ENCODE results near the gene CFI. TPM values are rescaled to one million over a fixed set of nuclear protein-coding genes. Genes with fewer than 3 reads are reported as not detected.

The CFI gene
- total RNA-seq, 2 donors from 2014 or later = 4.9 to 28.0 TPM

- no peaks in the 10 kb centered on the region for H3K9me3 ChIP-seq
- WGBS = 94% methylated on average over 7 of the region's 7 CpGs
- no peaks in the 10 kb centered on the region for H3K27me3 ChIP-seq (replicated peaks; ENCODE audit: insufficient read depth)
- no peaks in the 10 kb centered on the region for H3K4me1 ChIP-seq (replicated peaks)
- DNase-seq (ENCODE audit: low spot score) = no peak
- TF ChIP-seq POLR2A (IDR thresholded peaks at IDR 0.05) = no peak
- no peak for TF ChIP-seq CTCF (IDR thresholded peaks at IDR 0.05)
- TF ChIP-seq POLR2AphosphoS5 (IDR thresholded peaks at IDR 0.05) = no peak
- intact Hi-C loops (cut with DNase I) = no loop called here
- no peak overlapping the region for H3K27ac ChIP-seq
- H3K36me3 ChIP-seq = no peaks in the 10 kb centered on the region
- no peak overlapping the region for H3K4me3 ChIP-seq
Measured at GRCh38 chr4:109721033-109721432, 80.8 kb downstream of the CFI start.

GRCh38 chr4:109719604-109720003, 82.2 kb downstream of the CFI start:
- no peaks in the 10 kb centered on the region for H3K27me3 ChIP-seq (replicated peaks; ENCODE audit: insufficient read depth)
- intact Hi-C loops (cut with DNase I) = no loop called here
- 96% methylated on average over 4 of the region's 4 CpGs for WGBS
- TF ChIP-seq POLR2A (IDR thresholded peaks at IDR 0.05) (no peak), POLR2AphosphoS5 (IDR thresholded peaks at IDR 0.05) (no peak), CTCF (IDR thresholded peaks at IDR 0.05) (no peak)
- H3K4me3 ChIP-seq = no peak overlapping the region
- no peak for DNase-seq (ENCODE audit: low spot score)
- no peaks in the 10 kb centered on the region for H3K4me1 ChIP-seq (replicated peaks)
- no peak overlapping the region for H3K27ac ChIP-seq
- no peaks in the 10 kb centered on the region for H3K36me3 ChIP-seq
- no peaks in the 10 kb centered on the region for H3K9me3 ChIP-seq

- Histone ChIP-seq H3K27ac (no peak overlapping the region), H3K9me3 (no peaks in the 10 kb centered on the region), H3K36me3 (no peaks in the 10 kb centered on the region), H3K4me1 (replicated peaks) (no peaks in the 10 kb centered on the region), H3K4me3 (no peak overlapping the region), H3K27me3 (replicated peaks; ENCODE audit: insufficient read depth) (no peaks in the 10 kb centered on the region)
- intact Hi-C loops (cut with DNase I) = no loop called here
- no peak for DNase-seq (ENCODE audit: low spot score)
- TF ChIP-seq POLR2AphosphoS5 (IDR thresholded peaks at IDR 0.05) (no peak), CTCF (IDR thresholded peaks at IDR 0.05) (no peak), POLR2A (IDR thresholded peaks at IDR 0.05) (no peak)
- WGBS = 97% methylated on average over 1 of the region's 1 CpG
Measured at GRCh38 chr4:109718759-109719158, 83.0 kb downstream of the CFI start.

- H3K4me3 ChIP-seq = no peak overlapping the region
- H3K4me1 ChIP-seq (replicated peaks) = no peaks in the 10 kb centered on the region
- intact Hi-C loops (cut with DNase I) = no loop called here
- H3K9me3 ChIP-seq = no peaks in the 10 kb centered on the region
- no peaks in the 10 kb centered on the region for H3K27me3 ChIP-seq (replicated peaks; ENCODE audit: insufficient read depth)
- no peak overlapping the region for H3K27ac ChIP-seq
- DNase-seq (ENCODE audit: low spot score) = no peak
- 90% methylated on average over 3 of the region's 3 CpGs for WGBS
- TF ChIP-seq POLR2AphosphoS5 (IDR thresholded peaks at IDR 0.05) (no peak), CTCF (IDR thresholded peaks at IDR 0.05) (no peak), POLR2A (IDR thresholded peaks at IDR 0.05) (no peak)
- H3K36me3 ChIP-seq = no peaks in the 10 kb centered on the region
Measured at GRCh38 chr4:109713500-109713899, 88.3 kb downstream of the CFI start.

GRCh38 chr4:109708990-109709389, 92.8 kb downstream of the CFI start:
- Histone ChIP-seq H3K9me3 (no peaks in the 10 kb centered on the region), H3K27me3 (replicated peaks; ENCODE audit: insufficient read depth) (no peaks in the 10 kb centered on the region), H3K4me3 (no peak overlapping the region), H3K27ac (no peak overlapping the region), H3K4me1 (replicated peaks) (no peaks in the 10 kb centered on the region), H3K36me3 (no peaks in the 10 kb centered on the region)
- TF ChIP-seq POLR2AphosphoS5 (IDR thresholded peaks at IDR 0.05) = no peak
- TF ChIP-seq CTCF (IDR thresholded peaks at IDR 0.05) = no peak
- TF ChIP-seq POLR2A (IDR thresholded peaks at IDR 0.05) = no peak
- DNase-seq (ENCODE audit: low spot score) = no peak
- intact Hi-C loops (cut with DNase I) = no loop called here
- 89% methylated on average over 1 of the region's 1 CpG for WGBS
